HFF-Myc (cell line): ENCODE data around the gene RPS6KA5.
"Not testable (repeated sequence)": the region's sequence is repeated elsewhere in the genome, so short reads cannot be mapped to it uniquely, and the experiment has no call there.

Experiments used
- DNase-seq: peaks from one replicate; pipeline ENCODE4 v3.0.0-alpha.2; 2011; ENCODE audit warnings: low read depth; ENCODE audit errors: extremely low read depth
- H3K4me3 ChIP-seq: replicated peaks from 2 replicates; pipeline ENCODE4 v1.5.1; 2011; ENCODE audit warnings: low read depth, mild to moderate bottlenecking, control low read depth, low read length
- TF ChIP-seq, protein P1 (sequence below): IDR thresholded peaks from 2 replicates; pipeline ENCODE4 v1.5.1; 2012; ENCODE audit warnings: mild to moderate bottlenecking, low read depth, low read length, control low read depth; ENCODE audit errors: missing control alignments

RPS6KA5 gene

GRCh38 chr14:90827919-90828610 is 232.4 kb downstream of the RPS6KA5 start:
- TF ChIP-seq, protein P1, sequence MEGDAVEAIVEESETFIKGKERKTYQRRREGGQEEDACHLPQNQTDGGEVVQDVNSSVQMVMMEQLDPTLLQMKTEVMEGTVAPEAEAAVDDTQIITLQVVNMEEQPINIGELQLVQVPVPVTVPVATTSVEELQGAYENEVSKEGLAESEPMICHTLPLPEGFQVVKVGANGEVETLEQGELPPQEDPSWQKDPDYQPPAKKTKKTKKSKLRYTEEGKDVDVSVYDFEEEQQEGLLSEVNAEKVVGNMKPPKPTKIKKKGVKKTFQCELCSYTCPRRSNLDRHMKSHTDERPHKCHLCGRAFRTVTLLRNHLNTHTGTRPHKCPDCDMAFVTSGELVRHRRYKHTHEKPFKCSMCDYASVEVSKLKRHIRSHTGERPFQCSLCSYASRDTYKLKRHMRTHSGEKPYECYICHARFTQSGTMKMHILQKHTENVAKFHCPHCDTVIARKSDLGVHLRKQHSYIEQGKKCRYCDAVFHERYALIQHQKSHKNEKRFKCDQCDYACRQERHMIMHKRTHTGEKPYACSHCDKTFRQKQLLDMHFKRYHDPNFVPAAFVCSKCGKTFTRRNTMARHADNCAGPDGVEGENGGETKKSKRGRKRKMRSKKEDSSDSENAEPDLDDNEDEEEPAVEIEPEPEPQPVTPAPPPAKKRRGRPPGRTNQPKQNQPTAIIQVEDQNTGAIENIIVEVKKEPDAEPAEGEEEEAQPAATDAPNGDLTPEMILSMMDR = no peak
- DNase-seq = peak; percentile 49
- H3K4me3 ChIP-seq = peak overlapping the region; percentile 40

DNA sequence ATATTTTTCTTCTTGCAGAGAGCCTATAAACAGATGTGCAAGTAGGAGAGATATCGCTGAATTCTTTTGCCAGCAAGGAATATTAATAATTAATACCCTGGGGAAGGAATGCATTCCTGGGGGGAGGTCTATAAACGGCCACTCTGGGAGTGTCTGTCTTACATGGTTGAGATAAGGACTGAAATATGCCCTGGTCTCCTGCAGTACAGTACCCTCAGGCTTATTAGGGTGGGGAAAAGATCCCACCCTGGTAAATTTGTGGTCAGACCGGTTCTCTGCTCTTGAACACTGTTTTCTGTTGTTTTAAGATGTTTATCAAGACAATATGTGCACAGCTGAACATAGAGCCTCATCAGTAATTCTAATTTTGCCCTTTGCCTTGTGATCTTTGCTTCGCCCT is 236.9 kb downstream of the RPS6KA5 start:
- not testable (repeated sequence) for DNase-seq, H3K4me3 ChIP-seq

- no peak for DNase-seq
- TF ChIP-seq, protein P1 = no peak
- H3K4me3 ChIP-seq = no peak overlapping the region
Observed at GRCh38 chr14:90820958-90821357, 239.5 kb downstream of the RPS6KA5 start.

DNA sequence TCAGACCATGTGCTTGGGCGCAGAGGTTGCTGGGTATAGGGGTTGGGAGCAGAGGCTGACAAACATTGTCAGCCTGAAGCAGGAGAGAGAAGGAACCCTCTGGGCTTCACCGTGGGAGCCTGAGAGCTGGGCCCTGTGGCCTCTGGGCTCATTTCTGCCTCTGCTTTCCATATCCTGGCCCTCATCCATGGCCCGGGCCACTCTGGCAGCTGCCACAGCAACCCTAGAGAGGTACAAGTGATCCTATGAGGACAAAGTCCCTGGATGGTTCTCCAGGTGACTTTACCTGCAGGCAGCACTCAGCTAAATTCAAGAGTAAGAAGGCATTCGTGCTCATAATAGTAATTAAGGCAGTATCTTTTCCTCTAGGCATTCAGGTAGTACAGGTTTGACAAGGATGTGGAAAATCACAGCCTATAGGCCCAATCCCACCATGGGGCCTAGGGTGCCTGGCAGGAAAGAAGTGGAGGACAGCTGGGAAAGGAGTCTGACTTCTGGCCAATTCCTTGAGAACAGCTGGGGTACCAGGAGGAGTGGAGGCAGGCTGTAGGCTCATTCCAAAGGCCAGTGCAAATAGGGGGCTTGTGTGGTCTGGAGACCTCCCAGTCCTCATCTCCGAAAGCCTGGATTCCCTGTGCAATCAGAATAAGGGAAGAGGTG is 240.6 kb downstream of the RPS6KA5 start:
- H3K4me3 ChIP-seq = no peak overlapping the region
- DNase-seq = no peak
- TF ChIP-seq, protein P1 = no peak

- DNase-seq = no peak
- TF ChIP-seq, protein P1 = no peak
- no peak overlapping the region for H3K4me3 ChIP-seq
Observed at GRCh38 chr14:90818715-90819114, 241.7 kb downstream of the RPS6KA5 start.

- no peak for DNase-seq
- TF ChIP-seq, protein P1 = no peak
- no peak overlapping the region for H3K4me3 ChIP-seq
Observed at GRCh38 chr14:90816681-90817436, 243.6 kb downstream of the RPS6KA5 start.

DNA sequence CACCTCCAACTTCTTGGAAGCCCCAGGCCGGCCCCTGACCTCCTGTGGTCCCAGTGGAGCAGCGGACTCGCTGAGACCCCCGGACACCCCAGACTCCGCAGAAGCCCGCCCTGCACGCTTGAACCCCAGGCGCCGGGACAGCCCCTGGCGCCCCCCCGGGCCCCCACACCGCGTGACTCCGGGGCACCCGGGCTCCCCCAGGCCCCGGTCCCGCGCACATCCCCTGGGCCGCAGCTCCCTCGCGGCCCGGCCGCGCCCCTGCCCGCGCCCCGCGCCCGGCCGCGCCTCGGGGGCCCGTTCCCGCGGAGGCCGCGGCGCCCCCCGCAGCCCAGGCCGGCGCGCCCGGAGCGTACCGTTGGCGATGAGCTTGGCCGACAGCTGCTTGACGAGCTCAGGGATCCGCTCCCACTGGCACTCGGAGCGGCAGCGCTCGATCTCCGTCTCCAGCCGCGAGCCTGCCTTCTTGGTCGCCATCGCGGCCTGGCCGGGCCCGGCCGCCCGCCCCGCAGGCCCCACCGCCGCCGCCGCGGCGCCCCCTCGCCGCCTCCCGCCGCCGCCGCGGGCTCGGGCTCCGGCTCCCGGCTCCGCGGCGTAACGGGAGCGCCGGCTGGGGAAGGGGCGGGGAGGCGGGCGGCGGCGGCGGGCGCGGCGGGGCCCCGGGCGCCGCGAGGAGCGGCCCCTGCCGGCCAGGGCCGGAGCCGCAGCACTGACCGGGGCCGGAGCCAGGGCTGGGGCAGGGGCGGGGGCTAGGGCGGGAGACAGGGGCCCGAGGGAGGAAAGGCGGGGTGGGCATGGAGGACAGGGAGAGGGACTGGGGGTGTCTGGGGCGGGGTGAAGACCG is 244.4 kb downstream of the RPS6KA5 start, which contains the start of gene TTC7B:
TTC7B (minus strand) TSS at position 609 of the 841 bp plus-strand sequence; CDS start at position 474, 135 bp downstream.
- TF ChIP-seq, protein P1 = peak; percentile 16
- peak within 1 kb of the TSS; percentile 81 for H3K4me3 ChIP-seq
- DNase-seq = no peak
